Measurements from ENCODE around the gene SFXN3. TPM values are rescaled to one million over a fixed set of nuclear protein-coding genes. Genes with fewer than 3 reads are reported as not detected.

SFXN3 gene
- total RNA-seq, 1 donor from 2014 or later: 5.2 TPM

- H3K27me3 Mint-ChIP-seq (ENCODE audit: unreplicated experiment): peaks cover 11% of the 10 kb centered on the region
- DNase-seq: no peak
- peaks cover 2% of the 10 kb centered on the region for H3K9me3 Mint-ChIP-seq (ENCODE audit: unreplicated experiment)
- H3K4me1 Mint-ChIP-seq (ENCODE audit: low read depth, unreplicated experiment): peaks cover 26% of the 10 kb centered on the region
- no peak overlapping the region for H3K27ac Mint-ChIP-seq (ENCODE audit: unreplicated experiment)
- no peak for TF ChIP-seq CTCF (IDR thresholded peaks at IDR 0.05; ENCODE audit: partially characterized antibody, unreplicated experiment)
- peaks cover 6% of the 10 kb centered on the region for H3K36me3 Mint-ChIP-seq (ENCODE audit: unreplicated experiment)
- no peak overlapping the region for H3K4me3 Mint-ChIP-seq (ENCODE audit: unreplicated experiment)
Measured at GRCh38 chr10:101027106-101027720, 3.8 kb upstream of the SFXN3 start.

GRCh38 chr10:101028446-101029337, 2.3 kb upstream of the SFXN3 start:
- Mint-ChIP-seq H3K4me1 (ENCODE audit: low read depth, unreplicated experiment) (peaks cover 38% of the 10 kb centered on the region), H3K4me3 (ENCODE audit: unreplicated experiment) (peak overlapping the region; percentile 69), H3K36me3 (ENCODE audit: unreplicated experiment) (peaks cover 6% of the 10 kb centered on the region), H3K9me3 (ENCODE audit: unreplicated experiment) (peaks cover 5% of the 10 kb centered on the region), H3K27me3 (ENCODE audit: unreplicated experiment) (peaks cover 17% of the 10 kb centered on the region), H3K27ac (ENCODE audit: unreplicated experiment) (peak overlapping the region; percentile 81)
- DNase-seq: no peak
- no peak for TF ChIP-seq CTCF (IDR thresholded peaks at IDR 0.05; ENCODE audit: partially characterized antibody, unreplicated experiment)

- peaks cover 38% of the 10 kb centered on the region for H3K4me1 Mint-ChIP-seq (ENCODE audit: low read depth, unreplicated experiment)
- peaks cover 17% of the 10 kb centered on the region for H3K27me3 Mint-ChIP-seq (ENCODE audit: unreplicated experiment)
- peaks cover 6% of the 10 kb centered on the region for H3K36me3 Mint-ChIP-seq (ENCODE audit: unreplicated experiment)
- peak; percentile 38 for TF ChIP-seq CTCF (IDR thresholded peaks at IDR 0.05; ENCODE audit: partially characterized antibody, unreplicated experiment)
- H3K27ac Mint-ChIP-seq (ENCODE audit: unreplicated experiment): peak overlapping the region; percentile 81
- peak overlapping the region; percentile 69 for H3K4me3 Mint-ChIP-seq (ENCODE audit: unreplicated experiment)
- peaks cover 5% of the 10 kb centered on the region for H3K9me3 Mint-ChIP-seq (ENCODE audit: unreplicated experiment)
- peak; percentile 41 for DNase-seq
Measured at GRCh38 chr10:101029520-101030295, 1.3 kb upstream of the SFXN3 start.

GRCh38 chr10:101030496-101031127, 422 bp upstream of the SFXN3 start:
- Mint-ChIP-seq H3K4me1 (ENCODE audit: low read depth, unreplicated experiment) (peaks cover 38% of the 10 kb centered on the region), H3K27ac (ENCODE audit: unreplicated experiment) (no peak overlapping the region)
- DNase-seq: no peak

More at GRCh38 chr10:101030496-101031127, 422 bp upstream of the SFXN3 start:
- Mint-ChIP-seq H3K27me3 (ENCODE audit: unreplicated experiment) (peaks cover 17% of the 10 kb centered on the region), H3K9me3 (ENCODE audit: unreplicated experiment) (peaks cover 5% of the 10 kb centered on the region), H3K4me3 (ENCODE audit: unreplicated experiment) (peak overlapping the region; percentile 80), H3K36me3 (ENCODE audit: unreplicated experiment) (peaks cover 6% of the 10 kb centered on the region)
- no peak for TF ChIP-seq CTCF (IDR thresholded peaks at IDR 0.05; ENCODE audit: partially characterized antibody, unreplicated experiment)

All from glutamatergic neuron (in vitro differentiated cells).